Neural progenitor cell (in vitro differentiated cells): ENCODE measurements around the gene STK32B.

Experiments used
- EZH2 ChIP-seq: fragments of 200-600 bp; sonication (generic); IDR thresholded peaks from 2 replicates; pipeline ENCODE4 v1.6.1; 2017; ENCODE audit warnings: antibody characterized with exemption, mild to moderate bottlenecking, moderate library complexity
- EZH2phosphoT487 ChIP-seq: fragments of 200-600 bp; sonication (generic); IDR thresholded peaks from 2 replicates; pipeline ENCODE4 v1.6.1; 2017; ENCODE audit warnings: antibody characterized with exemption
- TF ChIP-seq, protein P1 (sequence below): fragments of 200-600 bp; sonication (generic); IDR thresholded peaks from 2 replicates; pipeline ENCODE4 v1.5.1; 2017; ENCODE audit warnings: antibody characterized with exemption, mild to moderate bottlenecking

GRCh38 chr4:5511791-5512190 lies 460.5 kb downstream of the STK32B start:
- TF ChIP-seq EZH2 (no peak), EZH2phosphoT487 (no peak)
- TF ChIP-seq, protein P1, sequence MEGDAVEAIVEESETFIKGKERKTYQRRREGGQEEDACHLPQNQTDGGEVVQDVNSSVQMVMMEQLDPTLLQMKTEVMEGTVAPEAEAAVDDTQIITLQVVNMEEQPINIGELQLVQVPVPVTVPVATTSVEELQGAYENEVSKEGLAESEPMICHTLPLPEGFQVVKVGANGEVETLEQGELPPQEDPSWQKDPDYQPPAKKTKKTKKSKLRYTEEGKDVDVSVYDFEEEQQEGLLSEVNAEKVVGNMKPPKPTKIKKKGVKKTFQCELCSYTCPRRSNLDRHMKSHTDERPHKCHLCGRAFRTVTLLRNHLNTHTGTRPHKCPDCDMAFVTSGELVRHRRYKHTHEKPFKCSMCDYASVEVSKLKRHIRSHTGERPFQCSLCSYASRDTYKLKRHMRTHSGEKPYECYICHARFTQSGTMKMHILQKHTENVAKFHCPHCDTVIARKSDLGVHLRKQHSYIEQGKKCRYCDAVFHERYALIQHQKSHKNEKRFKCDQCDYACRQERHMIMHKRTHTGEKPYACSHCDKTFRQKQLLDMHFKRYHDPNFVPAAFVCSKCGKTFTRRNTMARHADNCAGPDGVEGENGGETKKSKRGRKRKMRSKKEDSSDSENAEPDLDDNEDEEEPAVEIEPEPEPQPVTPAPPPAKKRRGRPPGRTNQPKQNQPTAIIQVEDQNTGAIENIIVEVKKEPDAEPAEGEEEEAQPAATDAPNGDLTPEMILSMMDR, result no peak
